ENCODE results near the gene CREB5. TPM values are rescaled to one million over a fixed set of nuclear protein-coding genes. Genes with fewer than 3 reads are reported as not detected.

The CREB5 gene
- total RNA-seq, 2 experiments from 2014 or later, result not detected

- ChIA-PET POLR2A (interaction anchor here (0.6 kb wide), 1 partner anchor 177 kb away, joined by 8 read pairs; no protein-coding TSS in a partner anchor), CTCF (no interaction called here)
These were observed 93.5 kb downstream of the CREB5 start for GRCh38 chr7:28505867-28506266.

- POLR2A ChIA-PET, result no interaction called here
- CTCF ChIA-PET, result no interaction called here
These were observed 95.4 kb downstream of the CREB5 start for GRCh38 chr7:28507525-28508282.

- POLR2A ChIA-PET, result no interaction called here
- CTCF ChIA-PET, result no interaction called here
These were observed 97.1 kb downstream of the CREB5 start for GRCh38 chr7:28509251-28510025.

- POLR2A ChIA-PET, result no interaction called here
These were observed 97.7 kb downstream of the CREB5 start for GRCh38 chr7:28510026-28510369.

GRCh38 chr7:28512668-28513440, 100.5 kb downstream of the CREB5 start:
- ChIA-PET CTCF (no interaction called here), POLR2A (no interaction called here)

More at GRCh38 chr7:28510026-28510369, 97.7 kb downstream of the CREB5 start:
- CTCF ChIA-PET, result no interaction called here

GRCh38 chr7:28516390-28517172, 104.3 kb downstream of the CREB5 start:
- ChIA-PET POLR2A (no interaction called here), CTCF (no interaction called here)

GRCh38 chr7:28517206-28517605, 104.9 kb downstream of the CREB5 start:
- CTCF ChIA-PET, result no interaction called here
- POLR2A ChIA-PET, result no interaction called here

- CTCF ChIA-PET, result no interaction called here
- POLR2A ChIA-PET, result no interaction called here
These were observed 105.3 kb downstream of the CREB5 start for GRCh38 chr7:28517606-28518005.

- CTCF ChIA-PET, result no interaction called here
- POLR2A ChIA-PET, result no interaction called here
These were observed 108.0 kb downstream of the CREB5 start for GRCh38 chr7:28520074-28521015.

GRCh38 chr7:28524978-28525377, 112.7 kb downstream of the CREB5 start:
- CTCF ChIA-PET, result no interaction called here
- POLR2A ChIA-PET, result no interaction called here

- POLR2A ChIA-PET, result no interaction called here
- CTCF ChIA-PET, result no interaction called here
These were observed 116.6 kb downstream of the CREB5 start for GRCh38 chr7:28528899-28529298.

GRCh38 chr7:28529755-28530154, 117.4 kb downstream of the CREB5 start:
- POLR2A ChIA-PET, result no interaction called here
- CTCF ChIA-PET, result no interaction called here

GRCh38 chr7:28530175-28530802, 118.0 kb downstream of the CREB5 start:
- ChIA-PET POLR2A (no interaction called here), CTCF (no interaction called here)

- ChIA-PET CTCF (no interaction called here), POLR2A (no interaction called here)
These were observed 118.5 kb downstream of the CREB5 start for GRCh38 chr7:28530803-28531175.

- CTCF ChIA-PET, result no interaction called here
These were observed 119.0 kb downstream of the CREB5 start for GRCh38 chr7:28531291-28531690.

GRCh38 chr7:28532181-28532580, 119.9 kb downstream of the CREB5 start:
- CTCF ChIA-PET, result no interaction called here

More at GRCh38 chr7:28531291-28531690, 119.0 kb downstream of the CREB5 start:
- POLR2A ChIA-PET, result no interaction called here

GRCh38 chr7:28533267-28533666, 120.9 kb downstream of the CREB5 start:
- POLR2A ChIA-PET, result no interaction called here
- CTCF ChIA-PET, result no interaction called here

More at GRCh38 chr7:28532181-28532580, 119.9 kb downstream of the CREB5 start:
- POLR2A ChIA-PET, result no interaction called here

GRCh38 chr7:28533731-28534531, 121.6 kb downstream of the CREB5 start:
- POLR2A ChIA-PET, result no interaction called here
- CTCF ChIA-PET, result no interaction called here
